SK-N-SH (cell line): ENCODE results near the gene NLGN1. TPM values are rescaled to one million over a fixed set of nuclear protein-coding genes. Genes with fewer than 3 reads are reported as not detected.

Experiments
- CTCF ChIA-PET: fragments of 300-600, 350-600 bp; formaldehyde crosslinking; extraction: SDS; loops from one replicate; lab custom pipeline; 2021; lab: Yijun Ruan, JAX
- POLR2A ChIA-PET: fragments of 350-600 bp; sonication (Branson Sonifier 250); formaldehyde crosslinking; extraction: SDS; loops from one replicate; lab custom pipeline; 2020; ENCODE audit warnings: antibody characterized with exemption, inconsistent platforms; lab: Yijun Ruan, JAX
- DNase-seq: peaks from one replicate; pipeline ENCODE4 v3.0.0; 2012
- H2AFZ ChIP-seq: fragments of 200-600 bp; sonication (generic); 2 replicates; pipeline ENCODE4 v1.8.1; 2016; ENCODE audit warnings: antibody characterized with exemption, mild to moderate bottlenecking, low read depth
- H3F3A ChIP-seq: fragments of 200-600 bp; sonication (generic); replicated peaks from 2 replicates; pipeline ENCODE3; 2016; ENCODE audit warnings: antibody characterized with exemption, mild to moderate bottlenecking; ENCODE audit not compliant: insufficient read depth
- H3K27ac ChIP-seq, 2 experiments: fragments of 200-500 bp in 1 of 2; fragments of 200-600 bp in 1 of 2; sonication (Bioruptor generic) in 1 of 2; sonication (generic), shearing (Covaris generic) in 1 of 2; 2 replicates each; pipeline versions ENCODE4 v1.5.1 to v1.6.1; 2014 to 2016; ENCODE audit warnings: low read depth in 2 of 2, inconsistent platforms in 1 of 2, low read length in 1 of 2, mild to moderate bottlenecking in 1 of 2, mixed read lengths in 1 of 2
- H3K27me3 ChIP-seq: fragments of 200-600 bp; sonication (generic), shearing (Covaris generic); 2 replicates; pipeline ENCODE4 v1.6.1; 2016; ENCODE audit warnings: mixed run types; ENCODE audit not compliant: insufficient read depth
- H3K36me3 ChIP-seq, 2 experiments: fragments of 200-500 bp in 1 of 2; fragments of 200-600 bp in 1 of 2; sonication (Bioruptor generic) in 1 of 2; sonication (generic) in 1 of 2; replicated peaks in 1 of 2; 2 replicates each; pipeline versions ENCODE3 to v1.5.1; 2014 to 2016; ENCODE audit warnings: low read length in 1 of 2, mild to moderate bottlenecking in 1 of 2; ENCODE audit not compliant: insufficient read depth in 2 of 2, control insufficient read depth in 1 of 2
- H3K4me1 ChIP-seq, 2 experiments: fragments of 200-500 bp in 1 of 2; fragments of 200-600 bp in 1 of 2; sonication (Bioruptor generic) in 1 of 2; sonication (generic), shearing (Covaris generic) in 1 of 2; 2 replicates each; pipeline versions ENCODE4 v1.5.1 to v1.6.1; 2014 to 2016; ENCODE audit warnings: low read depth in 1 of 2, low read length in 1 of 2, mixed run types in 1 of 2; ENCODE audit not compliant: insufficient read depth in 2 of 2, control insufficient read depth in 1 of 2
- H3K4me2 ChIP-seq: fragments of 200-600 bp; sonication (generic), shearing (Covaris generic); 2 replicates; pipeline ENCODE4 v1.6.1; 2017; ENCODE audit warnings: mixed run types
- H3K4me3 ChIP-seq, 2 experiments: fragments of 200-500 bp in 1 of 2; fragments of 200-600 bp in 1 of 2; sonication (Bioruptor generic) in 1 of 2; sonication (generic), shearing (Covaris generic) in 1 of 2; 2 replicates each; pipeline versions ENCODE4 v1.5.1 to v1.8.1; 2014 to 2016; ENCODE audit warnings: low read depth in 2 of 2, inconsistent platforms in 1 of 2, low read length in 1 of 2, mild to moderate bottlenecking in 1 of 2, mixed read lengths in 1 of 2, moderate library complexity in 1 of 2
- H3K79me2 ChIP-seq: fragments of 200-600 bp; sonication (generic); 2 replicates; pipeline ENCODE4 v1.8.1; 2017; ENCODE audit warnings: mild to moderate bottlenecking; ENCODE audit not compliant: insufficient read depth
- H3K9ac ChIP-seq: fragments of 200-600 bp; sonication (generic); 2 replicates; pipeline ENCODE4 v1.6.1; 2017; ENCODE audit warnings: mixed run types
- H3K9me2 ChIP-seq: fragments of 200-600 bp; sonication (generic); 2 replicates; pipeline ENCODE4 v1.6.1; 2017; ENCODE audit warnings: mixed run types
- H3K9me3 ChIP-seq: fragments of 200-600 bp; sonication (generic); 2 replicates; pipeline ENCODE4 v1.6.1; 2017; ENCODE audit warnings: mixed run types, mild to moderate bottlenecking, moderate library complexity
- H4K20me1 ChIP-seq: fragments of 200-600 bp; sonication (generic); 2 replicates; pipeline ENCODE4 v1.6.1; 2017; ENCODE audit warnings: mild to moderate bottlenecking, mixed run types; ENCODE audit not compliant: insufficient read depth
- CHD2 ChIP-seq: fragments of 150-350 bp; IDR thresholded peaks from 2 replicates; pipeline ENCODE4 v1.6.1; 2018; ENCODE audit warnings: low read length; ENCODE audit not compliant: partially characterized antibody
- EP300 ChIP-seq, 2 experiments: IDR thresholded peaks; 2 replicates each; pipeline versions ENCODE4 v1.4.0 to v1.6.1; 2012; ENCODE audit warnings: borderline replicate concordance in 1 of 2, low read depth in 1 of 2, low read length in 1 of 2
- FOSL2 ChIP-seq: IDR thresholded peaks from 2 replicates; pipeline ENCODE4 v1.4.0; 2012; ENCODE audit warnings: low read depth, mild to moderate bottlenecking, moderate library complexity, borderline replicate concordance
- IRF3 ChIP-seq: fragments of 150-350 bp; IDR thresholded peaks from 2 replicates; pipeline ENCODE4 v1.6.1; 2016; ENCODE audit warnings: mild to moderate bottlenecking, low read depth, low read length
- JUND ChIP-seq: IDR thresholded peaks from 2 replicates; pipeline ENCODE4 v1.4.0; 2012
- MAX ChIP-seq: IDR thresholded peaks from 2 replicates; pipeline ENCODE4 v1.4.0; 2012; ENCODE audit warnings: low read depth
- MEF2A ChIP-seq: IDR thresholded peaks from 2 replicates; pipeline ENCODE4 v1.4.0; 2012; ENCODE audit warnings: low read depth, borderline replicate concordance
- PBX3 ChIP-seq: IDR thresholded peaks from 2 replicates; pipeline ENCODE4; 2012
- RCOR1 ChIP-seq: fragments of 150-350 bp; IDR thresholded peaks from 2 replicates; pipeline ENCODE4 v1.6.1; 2017; ENCODE audit warnings: antibody characterized with exemption, low read length
- TAF1 ChIP-seq: IDR thresholded peaks from 2 replicates; pipeline ENCODE4 v1.6.1; 2012; ENCODE audit warnings: low read depth, mild to moderate bottlenecking, low read length, moderate library complexity, borderline replicate concordance
- USF2 ChIP-seq: fragments of 150-350 bp; IDR thresholded peaks from 2 replicates; pipeline ENCODE4 v1.6.1; 2017; ENCODE audit warnings: antibody characterized with exemption, low read length, low read depth, borderline replicate concordance
- ZBTB33 ChIP-seq: IDR thresholded peaks from 2 replicates; pipeline ENCODE4 v1.4.0; 2012; ENCODE audit warnings: low read depth, borderline replicate concordance
- WGBS: methylation state at CpG from one replicate; pipeline ENCODE4 v1.1.6; 2017; ENCODE audit warnings: low lambda C conversion rate; 5-methylcytosine and 5-hydroxymethylcytosine counted together
- polyA plus RNA-seq, 3 experiments: library from polyadenylated mRNA; depleted of rRNA; stranded (reverse); fragments of >200 nt; gene quantifications; 2 replicates each; pipeline ENCODE4 v1.2.3, GENCODE V29; 2012

Gene NLGN1
- polyA plus RNA-seq, 1 of the 3 experiments (the other 2 are of a cell fraction): 1.5 TPM

- H3K4me2 ChIP-seq: no peak overlapping the region
- no peaks in the 10 kb centered on the region for H3K79me2 ChIP-seq
- POLR2A ChIA-PET: no interaction called here
- H3K27ac ChIP-seq: no peak overlapping the region
- H3K36me3 ChIP-seq: no peaks in the 10 kb centered on the region
- H3K27me3 ChIP-seq: no peaks in the 10 kb centered on the region
- WGBS: 80% methylated on average over 2 of the region's 2 CpGs
- H3K9ac ChIP-seq: no peak overlapping the region
- no peak for DNase-seq
- CTCF ChIA-PET: interaction anchor here (1.3 kb wide), 1 partner anchor 22 kb away, joined by 3 read pairs; no protein-coding TSS in a partner anchor
- no peak overlapping the region for H3K4me3 ChIP-seq
- H2AFZ ChIP-seq: no peak overlapping the region
- no peaks in the 10 kb centered on the region for H3K4me1 ChIP-seq
- H3K9me2 ChIP-seq: no peaks in the 10 kb centered on the region
- TF ChIP-seq ZBTB33: no peak
- no peak for TF ChIP-seq TAF1
- no peak for TF ChIP-seq MAX
- TF ChIP-seq CHD2: no peak
- H4K20me1 ChIP-seq: no peaks in the 10 kb centered on the region
- H3F3A ChIP-seq: no peaks in the 10 kb centered on the region
- no peaks in the 10 kb centered on the region for H3K9me3 ChIP-seq
Measured at GRCh38 chr3:174275336-174275735, 877.8 kb downstream of the NLGN1 start.

GRCh38 chr3:174276826-174277225 is 879.3 kb downstream of the NLGN1 start:
- Histone ChIP-seq H4K20me1 (no peaks in the 10 kb centered on the region), H3K27me3 (no peaks in the 10 kb centered on the region), H3K4me1 (no peaks in the 10 kb centered on the region), H3K79me2 (no peaks in the 10 kb centered on the region), H3K4me2 (no peak overlapping the region), H3F3A (no peaks in the 10 kb centered on the region), H3K4me3 (no peak overlapping the region), H2AFZ (no peak overlapping the region), H3K9me3 (no peaks in the 10 kb centered on the region), H3K9ac (no peak overlapping the region), H3K36me3 (no peaks in the 10 kb centered on the region), H3K9me2 (no peaks in the 10 kb centered on the region), H3K27ac (no peak overlapping the region)
- CTCF ChIA-PET: no interaction called here
- TF ChIP-seq FOSL2 (no peak), USF2 (no peak), JUND (no peak)
- no peak for DNase-seq
- POLR2A ChIA-PET: no interaction called here
- 88% methylated on average over 3 of the region's 3 CpGs for WGBS

GRCh38 chr3:174278094-174278493 is 880.5 kb downstream of the NLGN1 start:
- Histone ChIP-seq H3K9me3 (no peaks in the 10 kb centered on the region), H4K20me1 (no peaks in the 10 kb centered on the region), H3K4me1 (no peaks in the 10 kb centered on the region), H3K36me3 (no peaks in the 10 kb centered on the region), H3K4me2 (no peak overlapping the region), H3F3A (no peaks in the 10 kb centered on the region), H2AFZ (no peak overlapping the region), H3K79me2 (no peaks in the 10 kb centered on the region), H3K27me3 (no peaks in the 10 kb centered on the region), H3K4me3 (no peak overlapping the region), H3K9ac (no peak overlapping the region), H3K27ac (no peak overlapping the region), H3K9me2 (no peaks in the 10 kb centered on the region)
- TF ChIP-seq MEF2A (no peak), FOSL2 (no peak), IRF3 (no peak), EP300 (IDR thresholded peaks at IDR 0.05; ENCODE audit: borderline replicate concordance in 1 of 2, low read depth in 1 of 2, low read length in 1 of 2) (no peak), RCOR1 (no peak), PBX3 (no peak)
- ChIA-PET CTCF (no interaction called here), POLR2A (no interaction called here)
- 88% methylated on average over 1 of the region's 1 CpG for WGBS
- DNase-seq: no peak
